SU-DHL-6 (cell line): ENCODE measurements around the gene MPRIP.

ENCODE experiments used
- CTCF ChIP-seq: fragments of 200-600 bp; sonication (generic); IDR thresholded peaks from one replicate; pipeline ENCODE4 v1.5.1; 2017; ENCODE audit warnings: antibody characterized with exemption, mild to moderate bottlenecking, low read length, moderate library complexity; ENCODE audit not compliant: insufficient read depth, poor library complexity, severe bottlenecking
- EZH2phosphoT487 ChIP-seq: fragments of 200-600 bp; sonication (generic), shearing (Covaris generic); conservative IDR thresholded peaks from 2 replicates; pipeline ENCODE4 v1.6.1; 2018; ENCODE audit warnings: mild to moderate bottlenecking, antibody characterized with exemption, low read length, moderate library complexity, mixed read lengths

DNA sequence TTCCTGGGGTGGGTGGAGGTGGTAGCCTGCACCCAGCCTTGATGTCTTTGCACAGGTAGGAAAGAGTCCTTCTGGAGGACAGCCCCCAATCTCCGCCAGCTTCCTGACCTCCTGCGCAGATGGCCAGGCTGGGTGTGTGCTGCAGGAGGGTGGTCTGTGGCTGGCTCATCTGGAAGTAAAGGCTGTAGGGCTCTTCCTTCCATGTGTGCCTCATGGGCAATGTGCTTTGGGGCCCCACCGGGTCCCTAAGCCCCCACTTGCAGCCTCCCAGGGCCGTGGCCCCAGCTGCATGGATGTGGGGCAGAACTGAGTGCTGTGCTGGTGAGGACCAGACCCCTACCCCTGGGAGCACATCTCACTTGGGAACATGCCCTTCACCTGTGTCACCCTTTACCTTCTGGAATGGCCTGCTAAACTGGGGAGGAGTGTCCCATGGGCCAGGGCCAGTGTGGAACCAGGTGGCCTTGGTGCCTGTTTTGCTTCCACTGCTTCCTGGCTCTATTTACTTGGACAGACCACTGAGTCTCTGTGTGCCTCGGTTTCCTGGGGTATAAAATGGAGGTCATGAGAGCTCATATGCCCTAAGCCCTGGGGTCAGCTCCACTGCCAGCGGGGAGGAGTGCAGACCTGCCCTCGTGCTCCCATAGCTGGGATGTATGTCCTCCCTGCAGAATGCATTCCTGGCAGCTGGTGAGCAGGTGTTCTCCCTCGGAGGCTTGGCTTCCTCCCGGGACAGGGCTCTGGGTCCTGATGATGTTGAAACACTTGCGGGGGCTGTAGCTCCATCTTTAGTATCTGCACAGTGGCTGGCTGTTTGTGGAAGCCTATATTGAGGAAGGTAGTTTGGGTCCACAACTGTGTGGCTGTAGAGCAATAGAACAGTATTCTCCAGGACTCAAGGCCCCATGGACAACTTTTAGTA is 18.0 kb downstream of the MPRIP start:
- TF ChIP-seq CTCF (no peak), EZH2phosphoT487 (no peak)
